VCaP (cell line): Measurements from ENCODE around the gene MORF4L1.
"Not testable (repeated sequence)": the region's sequence is repeated elsewhere in the genome, so short reads cannot be mapped to it uniquely, and the experiment has no call there.

Source experiments
- H3K27ac ChIP-seq: fragments of 450-650 bp; 2 replicates; pipeline ENCODE4 v1.5.1; 2017
- TF ChIP-seq, protein P1 (sequence below): fragments of 450-650 bp; conservative IDR thresholded peaks from 2 replicates; pipeline ENCODE4 v1.5.1; 2017; ENCODE audit warnings: mild to moderate bottlenecking, moderate library complexity

Gene MORF4L1

DNA sequence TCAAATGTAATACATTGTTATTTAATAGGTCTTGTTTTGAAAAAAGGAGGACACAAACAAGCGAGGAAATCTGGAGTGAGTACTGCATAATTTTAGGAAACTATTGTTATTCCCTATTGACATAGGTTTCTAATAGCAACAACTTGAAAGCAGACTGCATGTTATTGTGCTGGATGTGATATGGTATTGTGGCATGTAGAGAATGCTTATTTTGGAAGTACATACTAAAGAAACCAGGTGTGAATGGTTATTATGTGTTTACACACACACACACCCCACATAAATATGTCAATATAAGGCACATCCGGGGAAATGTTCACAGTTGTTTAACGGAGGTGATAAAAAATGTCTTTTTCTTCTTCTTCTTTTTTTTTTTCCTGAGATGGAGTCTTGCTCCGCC lies 5.9 kb upstream of the MORF4L1 start:
- TF ChIP-seq, protein P1, sequence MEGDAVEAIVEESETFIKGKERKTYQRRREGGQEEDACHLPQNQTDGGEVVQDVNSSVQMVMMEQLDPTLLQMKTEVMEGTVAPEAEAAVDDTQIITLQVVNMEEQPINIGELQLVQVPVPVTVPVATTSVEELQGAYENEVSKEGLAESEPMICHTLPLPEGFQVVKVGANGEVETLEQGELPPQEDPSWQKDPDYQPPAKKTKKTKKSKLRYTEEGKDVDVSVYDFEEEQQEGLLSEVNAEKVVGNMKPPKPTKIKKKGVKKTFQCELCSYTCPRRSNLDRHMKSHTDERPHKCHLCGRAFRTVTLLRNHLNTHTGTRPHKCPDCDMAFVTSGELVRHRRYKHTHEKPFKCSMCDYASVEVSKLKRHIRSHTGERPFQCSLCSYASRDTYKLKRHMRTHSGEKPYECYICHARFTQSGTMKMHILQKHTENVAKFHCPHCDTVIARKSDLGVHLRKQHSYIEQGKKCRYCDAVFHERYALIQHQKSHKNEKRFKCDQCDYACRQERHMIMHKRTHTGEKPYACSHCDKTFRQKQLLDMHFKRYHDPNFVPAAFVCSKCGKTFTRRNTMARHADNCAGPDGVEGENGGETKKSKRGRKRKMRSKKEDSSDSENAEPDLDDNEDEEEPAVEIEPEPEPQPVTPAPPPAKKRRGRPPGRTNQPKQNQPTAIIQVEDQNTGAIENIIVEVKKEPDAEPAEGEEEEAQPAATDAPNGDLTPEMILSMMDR = no peak
- peak overlapping the region; percentile 10; the same call in 1 of the 2 replicates for H3K27ac ChIP-seq

- TF ChIP-seq, protein P1 = no peak
- H3K27ac ChIP-seq = no peak overlapping the region
Measured at GRCh38 chr15:78868366-78868765, 4.3 kb upstream of the MORF4L1 start.

DNA sequence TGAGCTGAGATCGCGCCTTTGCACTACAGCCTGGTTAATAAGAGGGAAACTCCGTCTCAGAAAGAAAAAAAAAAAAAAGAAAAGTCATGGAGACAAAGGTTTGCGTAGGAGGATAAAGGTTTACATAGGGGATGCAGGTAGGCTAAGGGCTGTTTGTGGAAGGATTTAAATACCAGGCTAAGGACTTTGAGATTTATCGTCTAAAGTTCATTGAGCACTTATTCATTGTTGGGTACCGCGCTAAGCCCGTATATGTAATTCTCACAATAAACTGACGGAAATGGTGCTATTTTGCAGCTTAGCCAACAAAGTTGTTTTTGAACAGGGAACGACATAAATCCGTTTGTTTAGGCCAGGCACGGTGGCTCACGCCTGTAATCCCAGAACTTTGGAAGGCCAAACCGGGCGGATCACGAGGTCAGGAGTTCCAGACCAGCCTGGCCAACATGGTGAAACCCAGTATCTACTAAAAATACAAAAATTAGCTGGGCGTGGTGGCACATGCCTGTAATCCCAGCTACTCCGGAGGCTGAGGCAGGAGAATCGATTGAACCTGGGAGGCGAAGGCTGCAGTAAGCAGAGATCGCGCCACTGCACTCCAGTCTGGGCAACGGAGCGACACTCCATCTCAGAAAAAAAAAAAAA lies 1.1 kb upstream of the MORF4L1 start:
- peak overlapping the region; percentile 100 for H3K27ac ChIP-seq

DNA sequence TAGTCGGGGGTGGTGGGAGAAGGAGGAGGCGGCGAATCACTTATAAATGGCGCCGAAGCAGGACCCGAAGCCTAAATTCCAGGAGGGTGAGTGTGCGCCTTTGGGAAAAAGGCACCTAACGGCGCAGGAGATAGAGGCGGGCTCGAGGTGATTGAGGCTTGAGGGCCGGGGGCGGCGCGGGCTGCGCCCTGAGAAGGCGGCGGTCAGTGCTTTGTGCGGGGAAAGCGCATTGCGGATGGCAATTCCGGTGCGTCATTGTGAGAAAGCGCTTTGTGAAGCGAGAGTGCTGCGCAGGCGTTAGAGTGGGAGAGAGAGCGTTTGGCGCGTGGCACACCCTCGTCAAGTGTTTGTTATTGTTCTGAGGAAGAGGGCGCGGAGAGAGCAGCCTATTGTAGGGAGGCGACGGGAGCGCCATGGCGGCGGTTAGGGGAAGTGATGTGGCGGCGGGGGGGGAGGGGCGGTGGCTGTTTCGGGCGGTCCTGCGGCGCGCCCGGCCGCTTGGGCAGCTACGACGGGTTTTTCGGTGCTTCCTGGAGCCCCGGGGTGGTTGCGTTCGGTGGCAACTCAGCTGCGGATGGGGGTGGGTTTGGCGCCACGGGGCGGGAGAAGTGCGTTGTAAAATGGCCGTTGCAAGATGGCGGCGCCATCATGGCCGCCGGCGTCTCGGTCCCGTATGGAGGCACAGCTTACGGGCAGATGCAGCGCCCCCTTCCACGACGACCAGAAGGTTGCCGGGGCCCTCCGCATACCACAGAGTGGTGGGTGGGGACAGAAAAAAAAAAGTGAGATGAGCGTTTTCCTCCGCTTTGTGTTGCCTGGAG lies 492 bp downstream of the MORF4L1 start:
- TF ChIP-seq, protein P1 = peak; percentile 72
- peak overlapping the region; percentile 100 for H3K27ac ChIP-seq

GRCh38 chr15:78873793-78874765 lies 1.4 kb downstream of the MORF4L1 start:
- TF ChIP-seq, protein P1 = peak; percentile 52
- H3K27ac ChIP-seq = peak overlapping the region; percentile 100

DNA sequence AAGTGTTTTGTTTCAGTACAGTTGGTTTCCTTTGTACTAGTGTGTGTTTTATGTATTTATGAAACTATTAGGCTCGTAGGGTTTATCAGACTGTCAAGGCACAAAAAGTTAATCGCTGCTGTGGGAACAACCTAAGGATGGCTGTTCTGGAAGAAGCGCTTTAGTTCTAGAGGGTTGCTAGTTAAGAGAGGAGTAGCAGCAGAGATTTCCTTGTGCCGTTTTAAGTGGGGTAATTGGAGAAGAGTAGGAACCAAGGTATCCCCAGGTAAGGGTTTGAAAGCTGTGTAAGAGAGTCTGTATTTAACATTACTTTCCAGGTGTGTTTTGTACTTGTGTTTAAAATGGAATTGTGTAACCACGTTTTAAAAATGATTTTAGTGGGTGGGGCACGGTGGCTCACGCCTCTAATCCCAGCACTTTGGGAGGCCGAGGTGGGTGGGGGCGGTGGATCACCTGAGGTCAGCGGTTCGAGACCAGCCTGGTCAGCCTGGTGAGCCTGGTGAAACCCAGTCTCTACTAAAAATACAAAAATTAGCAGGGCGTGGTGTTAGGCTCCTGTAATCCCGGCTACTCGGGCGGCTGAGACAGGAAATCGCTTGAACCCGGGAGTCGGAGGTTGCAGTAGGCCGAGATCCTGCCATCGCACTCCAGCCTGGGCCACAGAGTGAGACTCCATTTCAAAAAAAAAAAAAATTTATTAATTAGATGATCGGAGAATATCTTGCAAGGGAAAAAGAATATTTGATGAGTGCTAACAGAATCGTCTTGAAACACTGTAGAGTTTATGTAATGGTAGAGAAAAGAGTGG lies 2.6 kb downstream of the MORF4L1 start:
- TF ChIP-seq, protein P1 = no peak
- peak overlapping the region; percentile 100 for H3K27ac ChIP-seq

DNA sequence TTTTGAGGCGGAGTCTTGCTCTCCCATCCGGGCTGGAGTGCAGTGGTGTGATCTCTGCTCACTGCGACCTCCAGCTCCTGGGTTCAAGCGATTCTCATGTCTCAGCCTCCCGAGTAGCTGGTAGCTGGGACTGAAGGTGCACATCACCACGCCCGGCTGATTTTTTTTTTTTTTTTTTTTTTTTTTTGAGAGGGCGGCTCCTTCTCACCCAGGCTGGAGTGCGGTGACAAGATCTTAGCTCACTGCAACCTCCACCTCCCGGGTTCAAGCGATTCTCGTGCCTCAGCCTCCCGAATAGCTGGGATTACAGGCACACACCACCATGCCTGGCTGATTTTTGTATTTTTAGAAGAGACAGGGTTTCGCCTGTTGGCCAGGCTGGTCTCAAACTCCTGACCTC lies 4.3 kb downstream of the MORF4L1 start:
- H3K27ac ChIP-seq = not testable (repeated sequence)
